Chondrocyte (in vitro differentiated cells): ENCODE measurements around the gene CYP24A1. TPM values are rescaled to one million over a fixed set of nuclear protein-coding genes. Genes with fewer than 3 reads are reported as not detected.

ENCODE experiments used
- DNase-seq: peaks from one replicate; pipeline ENCODE4 v3.0.0; 2021; ENCODE audit warnings: mixed read lengths, low spot score
- H3K27ac Mint-ChIP-seq: one replicate; pipeline ENCODE4 v1.8.0; 2021; ENCODE audit warnings: mild to moderate bottlenecking, moderate library complexity, mixed read lengths; ENCODE audit not compliant: unreplicated experiment
- H3K27me3 Mint-ChIP-seq: 2 replicates; pipeline ENCODE4 v1.8.0; 2021; ENCODE audit warnings: low read depth, mixed read lengths
- H3K36me3 Mint-ChIP-seq: 2 replicates; pipeline ENCODE4 v1.8.0; 2021; ENCODE audit warnings: low read depth, mixed read lengths
- H3K4me1 Mint-ChIP-seq: 2 replicates; pipeline ENCODE4 v1.8.0; 2021; ENCODE audit warnings: low read depth, mild to moderate bottlenecking, mixed read lengths
- H3K4me3 Mint-ChIP-seq: one replicate; pipeline ENCODE4 v1.8.0; 2021; ENCODE audit warnings: mild to moderate bottlenecking, moderate library complexity, mixed read lengths; ENCODE audit not compliant: unreplicated experiment
- H3K9me3 Mint-ChIP-seq: 2 replicates; pipeline ENCODE4 v1.8.0; 2021; ENCODE audit warnings: low read depth, mixed read lengths
- CTCF ChIP-seq: fragments of 200-600 bp; sonication (generic); IDR thresholded peaks from 2 replicates; pipeline ENCODE4 v1.5.0; 2021; ENCODE audit warnings: antibody characterized with exemption, mild to moderate bottlenecking, moderate library complexity
- long read RNA-seq: library from polyadenylated mRNA; stranded (forward); transcript quantifications from one replicate; pipeline ENCODE4 v2.0.0, GENCODE V29; 2021
- total RNA-seq: library from RNA; stranded (reverse); gene quantifications from 3 replicates; pipeline ENCODE4 v1.2.1, GENCODE V29; 2021

The CYP24A1 gene
- total RNA-seq, result not detected in 3 replicates
- long read RNA-seq, result 0 reads

- Mint-ChIP-seq H3K9me3 (no peaks in the 10 kb centered on the region), H3K4me3 (peak within 1 kb of the TSS; percentile 61), H3K36me3 (peaks cover 1% of the 10 kb centered on the region), H3K27ac (no peak within 1 kb of the TSS), H3K4me1 (peaks cover 23% of the 10 kb centered on the region), H3K27me3 (peaks cover 63% of the 10 kb centered on the region)
- DNase-seq, result no peak
- no peak for TF ChIP-seq CTCF
Measured at GRCh38 chr20:54173653-54174456, at the start of gene CYP24A1. TSS of gene CYP24A1 (minus strand) at chr20:54173986. CDS start at chr20:54173579, 407 bp downstream.

DNA sequence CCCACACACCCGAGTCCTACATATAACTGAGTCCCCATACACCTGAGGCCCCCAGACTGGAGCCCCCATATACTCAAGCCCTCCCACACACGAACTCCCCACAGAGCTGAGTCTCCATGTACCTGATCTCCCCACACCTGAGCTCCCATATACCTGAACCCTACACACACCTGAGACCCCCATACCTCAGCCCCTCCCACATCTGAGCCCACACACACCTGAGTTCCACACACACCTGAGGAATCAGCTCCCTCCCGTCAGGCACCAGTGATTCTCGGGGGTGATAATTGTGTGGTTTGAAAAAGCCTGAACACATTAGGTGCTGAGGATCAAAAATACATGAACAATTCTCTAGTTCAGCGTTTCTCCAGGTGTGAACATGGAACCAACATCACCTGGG is 49.5 kb upstream of the CYP24A1 start:
- Mint-ChIP-seq H3K4me3 (no peak overlapping the region), H3K9me3 (no peaks in the 10 kb centered on the region), H3K27ac (no peak overlapping the region), H3K4me1 (peaks cover 19% of the 10 kb centered on the region), H3K27me3 (no peaks in the 10 kb centered on the region), H3K36me3 (no peaks in the 10 kb centered on the region)
- TF ChIP-seq CTCF, result no peak
- DNase-seq, result no peak

DNA sequence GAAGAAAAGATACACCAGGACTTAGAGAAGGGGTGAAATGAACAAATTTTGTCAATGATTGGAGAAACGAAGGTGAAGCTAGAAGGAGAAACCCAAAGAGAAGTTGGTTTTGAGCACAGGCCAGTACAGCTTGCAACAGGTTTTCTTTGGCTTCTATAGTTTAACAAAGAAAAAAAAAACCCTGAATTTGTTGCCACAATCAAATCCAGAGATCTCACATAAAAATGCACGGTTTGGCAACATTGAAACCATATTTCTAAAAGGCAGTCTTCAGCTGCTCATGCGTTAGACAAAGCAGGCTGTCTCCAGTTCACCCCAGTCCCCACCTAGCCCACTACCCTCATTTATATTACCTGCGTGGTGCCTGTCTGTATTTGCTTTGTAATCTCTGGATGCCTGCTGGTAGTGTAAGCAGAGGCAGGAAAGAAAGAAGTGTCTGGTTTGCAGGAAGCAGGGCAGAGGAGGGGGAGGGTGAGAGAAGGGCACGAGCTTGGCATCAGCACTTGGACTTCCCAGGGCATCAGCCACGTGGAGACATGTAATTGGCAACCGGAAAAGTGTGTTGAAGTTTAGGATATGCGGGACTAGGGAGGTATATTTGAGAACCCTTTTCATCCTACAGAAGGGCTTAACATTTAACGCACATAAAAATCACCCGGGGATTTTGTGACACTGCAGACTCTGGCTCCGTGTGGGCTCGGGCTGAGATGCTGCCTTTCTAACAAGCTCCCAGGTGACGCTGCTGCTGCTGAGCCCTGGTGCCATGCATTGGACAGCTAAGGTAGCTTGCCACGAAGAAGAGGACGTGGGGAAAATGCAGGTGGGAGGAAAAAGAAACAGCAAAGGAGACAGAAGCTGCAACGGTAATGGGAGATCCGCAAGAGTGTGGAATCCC is 48.5 kb upstream of the CYP24A1 start:
- DNase-seq, result no peak
- no peak overlapping the region for H3K27ac Mint-ChIP-seq
- peaks cover 2% of the 10 kb centered on the region for H3K36me3 Mint-ChIP-seq
- H3K27me3 Mint-ChIP-seq, result no peaks in the 10 kb centered on the region
- no peak overlapping the region for H3K4me3 Mint-ChIP-seq
- no peaks in the 10 kb centered on the region for H3K9me3 Mint-ChIP-seq
- peaks cover 19% of the 10 kb centered on the region for H3K4me1 Mint-ChIP-seq
- TF ChIP-seq CTCF, result no peak

GRCh38 chr20:54221353-54221752 is 47.6 kb upstream of the CYP24A1 start:
- peaks cover 4% of the 10 kb centered on the region for H3K36me3 Mint-ChIP-seq
- no peak overlapping the region for H3K4me3 Mint-ChIP-seq
- DNase-seq, result no peak
- no peaks in the 10 kb centered on the region for H3K9me3 Mint-ChIP-seq
- no peaks in the 10 kb centered on the region for H3K27me3 Mint-ChIP-seq
- H3K4me1 Mint-ChIP-seq, result peaks cover 19% of the 10 kb centered on the region
- no peak for TF ChIP-seq CTCF
- no peak overlapping the region for H3K27ac Mint-ChIP-seq

DNA sequence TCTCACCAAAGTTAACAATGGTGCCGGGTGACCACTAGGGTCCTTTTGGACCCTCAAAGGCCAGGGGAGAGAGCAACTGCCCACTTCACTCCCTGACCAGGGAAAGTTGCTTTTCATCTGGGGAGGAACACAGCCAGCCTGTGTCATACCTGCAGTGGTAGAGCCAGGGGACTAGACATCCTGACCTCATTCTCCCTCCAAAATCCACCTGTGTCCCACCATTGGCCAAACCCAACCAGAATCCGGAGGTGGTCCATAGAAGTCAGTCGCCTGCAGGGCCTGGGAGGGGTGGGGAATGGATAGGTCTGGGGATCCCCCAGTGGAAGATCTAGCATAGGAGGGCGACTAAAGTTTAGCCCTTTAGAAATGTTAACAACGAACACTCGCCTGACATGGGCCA is 46.9 kb upstream of the CYP24A1 start:
- Mint-ChIP-seq H3K36me3 (peaks cover 6% of the 10 kb centered on the region), H3K9me3 (no peaks in the 10 kb centered on the region), H3K4me3 (no peak overlapping the region), H3K27ac (no peak overlapping the region), H3K27me3 (no peaks in the 10 kb centered on the region), H3K4me1 (peaks cover 19% of the 10 kb centered on the region)
- no peak for TF ChIP-seq CTCF
- DNase-seq, result no peak
